Astrocyte (in vitro differentiated cells and primary cell): ENCODE measurements around the gene HOXA4. TPM values are rescaled to one million over a fixed set of nuclear protein-coding genes. Genes with fewer than 3 reads are reported as not detected.

Experiments
- DNase-seq: peaks from one replicate; pipeline ENCODE4 v3.0.0-alpha.2; 2010; ENCODE audit warnings: low read depth
- FAIRE-seq: peaks from 2 replicates; lab custom pipeline; 2011; peaks lifted over from hg19 to GRCh38; lab: Jason Lieb, UNC
- H2AFZ ChIP-seq: 2 replicates; pipeline ENCODE4 v1.6.0; 2012; ENCODE audit warnings: low read depth, low read length, inconsistent platforms
- H3K27ac ChIP-seq: 2 replicates; pipeline ENCODE4 v1.5.1; 2011; ENCODE audit warnings: low read depth, low read length, inconsistent platforms
- H3K27me3 ChIP-seq: 2 replicates; pipeline ENCODE4 v1.6.0; 2011; ENCODE audit warnings: low read length, inconsistent platforms; ENCODE audit not compliant: insufficient read depth
- H3K36me3 ChIP-seq: 2 replicates; pipeline ENCODE4 v1.5.1; 2011; ENCODE audit warnings: low read length, inconsistent platforms; ENCODE audit not compliant: insufficient read depth
- H3K4me1 ChIP-seq: 2 replicates; pipeline ENCODE4 v1.5.1; 2011; ENCODE audit warnings: low read length, inconsistent platforms; ENCODE audit not compliant: insufficient read depth
- H3K4me2 ChIP-seq: 2 replicates; pipeline ENCODE4 v1.6.0; 2012; ENCODE audit warnings: low read length, inconsistent platforms
- H3K4me3 ChIP-seq: 2 replicates; pipeline ENCODE4 v1.5.1; 2011; ENCODE audit warnings: low read depth, mild to moderate bottlenecking, low read length, inconsistent platforms; ENCODE audit not compliant: insufficient read depth
- H3K79me2 ChIP-seq: 2 replicates; pipeline ENCODE4 v1.6.0; 2012; ENCODE audit warnings: mild to moderate bottlenecking, low read length, inconsistent platforms; ENCODE audit not compliant: insufficient read depth
- H3K9ac ChIP-seq: 2 replicates; pipeline ENCODE4 v1.6.0; 2012; ENCODE audit warnings: mild to moderate bottlenecking, low read length, inconsistent platforms
- H3K9me3 ChIP-seq: 2 replicates; pipeline ENCODE4 v1.5.1; 2012; ENCODE audit warnings: low read depth, mild to moderate bottlenecking, low read length, inconsistent platforms; ENCODE audit not compliant: insufficient read depth
- H4K20me1 ChIP-seq: 2 replicates; pipeline ENCODE4 v1.6.0; 2012; ENCODE audit warnings: low read length, inconsistent platforms; ENCODE audit not compliant: insufficient read depth
- H3K27ac Mint-ChIP-seq: one replicate; pipeline ENCODE4 v1.8.0; 2021; ENCODE audit warnings: mild to moderate bottlenecking, mixed read lengths; ENCODE audit not compliant: unreplicated experiment
- H3K27me3 Mint-ChIP-seq: one replicate; pipeline ENCODE4 v1.8.0; 2021; ENCODE audit warnings: low read depth, mixed read lengths; ENCODE audit not compliant: unreplicated experiment
- H3K36me3 Mint-ChIP-seq: one replicate; pipeline ENCODE4 v1.8.0; 2021; ENCODE audit warnings: low read depth, mixed read lengths; ENCODE audit not compliant: unreplicated experiment
- H3K4me1 Mint-ChIP-seq: one replicate; pipeline ENCODE4 v1.8.0; 2021; ENCODE audit warnings: low read depth, mixed read lengths; ENCODE audit not compliant: unreplicated experiment
- H3K4me3 Mint-ChIP-seq: one replicate; pipeline ENCODE4 v1.8.0; 2021; ENCODE audit warnings: mild to moderate bottlenecking, moderate library complexity, mixed read lengths; ENCODE audit not compliant: unreplicated experiment
- H3K9me3 Mint-ChIP-seq: one replicate; pipeline ENCODE4 v1.8.0; 2021; ENCODE audit warnings: mild to moderate bottlenecking, mixed read lengths; ENCODE audit not compliant: unreplicated experiment
- EZH2 ChIP-seq: IDR thresholded peaks from 2 replicates; pipeline ENCODE4 v1.6.1; 2012; ENCODE audit warnings: mild to moderate bottlenecking, low read length, inconsistent platforms; ENCODE audit not compliant: insufficient read depth
- total RNA-seq: library from RNA; stranded (reverse); gene quantifications from 2 replicates; pipeline ENCODE4 v1.2.1, GENCODE V29; 2021
- TF ChIP-seq, protein P1 (sequence below): IDR thresholded peaks from 2 replicates; pipeline ENCODE4 v1.5.1; 2011; ENCODE audit warnings: low read depth, mild to moderate bottlenecking, inconsistent platforms, low read length, moderate library complexity; ENCODE audit not compliant: insufficient read depth

Gene HOXA4
- total RNA-seq, 1 donor from 2014 or later: not detected

DNA sequence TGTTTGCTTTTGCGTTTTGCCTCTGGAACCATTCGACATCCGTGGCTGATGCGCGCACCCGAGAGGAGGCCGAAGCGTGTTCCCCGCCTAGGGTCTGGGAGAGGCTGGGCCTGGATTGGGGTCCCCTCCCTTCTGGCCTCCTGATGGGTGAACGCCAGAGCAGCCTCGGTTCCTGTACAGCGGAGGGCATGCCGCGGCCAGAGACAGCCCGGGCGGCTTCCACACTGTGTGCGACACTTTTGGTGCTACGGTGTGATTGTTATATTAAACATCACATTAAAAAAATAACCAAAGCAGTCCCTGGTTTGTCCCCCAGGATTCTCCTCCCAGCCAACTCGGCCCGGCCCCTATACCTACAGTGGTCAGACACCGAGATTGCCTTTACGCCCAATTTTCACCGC, 29.6 kb upstream of the HOXA4 start:
- Mint-ChIP-seq H3K27me3 (peaks cover 79% of the 10 kb centered on the region), H3K36me3 (no peaks in the 10 kb centered on the region), H3K4me3 (no peak overlapping the region), H3K27ac (no peak overlapping the region), H3K4me1 (no peaks in the 10 kb centered on the region), H3K9me3 (peaks cover 31% of the 10 kb centered on the region)
- FAIRE-seq (no peak), DNase-seq (no peak)
- no peaks in the 10 kb centered on the region for H4K20me1 ChIP-seq
- H3K4me3 ChIP-seq: no peak overlapping the region
- peaks cover 7% of the 10 kb centered on the region for H3K9me3 ChIP-seq
- H3K27me3 ChIP-seq: peaks cover 92% of the 10 kb centered on the region
- H3K79me2 ChIP-seq: no peaks in the 10 kb centered on the region
- peak overlapping the region; percentile 86 for H3K4me2 ChIP-seq
- no peaks in the 10 kb centered on the region for H3K4me1 ChIP-seq
- no peak overlapping the region for H3K9ac ChIP-seq
- peak overlapping the region; percentile 82 for H2AFZ ChIP-seq
- peak; percentile 21 for TF ChIP-seq EZH2
- TF ChIP-seq, protein P1, sequence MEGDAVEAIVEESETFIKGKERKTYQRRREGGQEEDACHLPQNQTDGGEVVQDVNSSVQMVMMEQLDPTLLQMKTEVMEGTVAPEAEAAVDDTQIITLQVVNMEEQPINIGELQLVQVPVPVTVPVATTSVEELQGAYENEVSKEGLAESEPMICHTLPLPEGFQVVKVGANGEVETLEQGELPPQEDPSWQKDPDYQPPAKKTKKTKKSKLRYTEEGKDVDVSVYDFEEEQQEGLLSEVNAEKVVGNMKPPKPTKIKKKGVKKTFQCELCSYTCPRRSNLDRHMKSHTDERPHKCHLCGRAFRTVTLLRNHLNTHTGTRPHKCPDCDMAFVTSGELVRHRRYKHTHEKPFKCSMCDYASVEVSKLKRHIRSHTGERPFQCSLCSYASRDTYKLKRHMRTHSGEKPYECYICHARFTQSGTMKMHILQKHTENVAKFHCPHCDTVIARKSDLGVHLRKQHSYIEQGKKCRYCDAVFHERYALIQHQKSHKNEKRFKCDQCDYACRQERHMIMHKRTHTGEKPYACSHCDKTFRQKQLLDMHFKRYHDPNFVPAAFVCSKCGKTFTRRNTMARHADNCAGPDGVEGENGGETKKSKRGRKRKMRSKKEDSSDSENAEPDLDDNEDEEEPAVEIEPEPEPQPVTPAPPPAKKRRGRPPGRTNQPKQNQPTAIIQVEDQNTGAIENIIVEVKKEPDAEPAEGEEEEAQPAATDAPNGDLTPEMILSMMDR: no peak
- H3K27ac ChIP-seq: no peak overlapping the region
- no peaks in the 10 kb centered on the region for H3K36me3 ChIP-seq

DNA sequence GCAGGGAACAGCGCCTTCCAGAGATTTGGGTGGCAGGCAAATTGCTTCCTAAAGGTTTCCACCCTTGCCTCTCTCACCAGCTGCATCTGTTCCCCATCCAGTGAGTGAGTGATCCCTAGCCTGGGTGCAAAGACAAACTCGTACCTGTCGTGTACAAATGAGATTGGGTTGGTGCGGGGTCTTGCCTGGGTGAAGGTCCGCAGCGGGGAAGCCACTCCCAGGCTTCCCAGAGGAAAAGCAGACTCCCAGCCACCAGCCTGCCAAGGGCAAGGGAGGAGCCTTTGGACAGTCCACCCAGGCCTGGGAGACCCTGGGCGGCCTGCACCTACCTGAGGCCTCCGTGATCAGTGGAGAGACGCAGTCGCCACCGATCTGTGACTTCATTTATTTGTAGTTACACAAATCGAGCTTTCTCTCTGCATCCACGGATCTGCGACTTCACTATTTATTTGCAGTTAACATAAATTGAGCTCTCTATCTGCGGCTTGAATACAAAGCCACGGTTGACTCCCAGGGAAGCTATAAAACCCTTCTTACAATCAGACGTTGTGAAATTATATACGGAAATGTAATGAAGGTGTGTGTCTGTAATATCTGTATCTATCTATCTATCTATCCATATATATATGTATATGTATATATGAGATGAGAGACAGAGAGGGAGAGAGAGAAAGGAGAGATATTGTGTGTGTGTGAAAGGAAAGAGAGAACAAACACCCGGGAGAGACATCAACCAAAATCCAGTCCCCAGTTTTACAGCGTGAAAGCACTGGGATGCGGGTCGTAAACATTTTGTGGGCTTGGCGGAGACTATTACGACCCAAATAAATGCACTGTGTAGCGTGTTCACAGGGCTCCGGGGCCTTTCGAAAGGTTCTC, 28.9 kb upstream of the HOXA4 start:
- Histone ChIP-seq H3K9ac (no peak overlapping the region), H4K20me1 (no peaks in the 10 kb centered on the region), H3K4me3 (no peak overlapping the region), H3K27me3 (peaks cover 92% of the 10 kb centered on the region), H3K79me2 (no peaks in the 10 kb centered on the region), H3K27ac (no peak overlapping the region), H3K9me3 (peaks cover 8% of the 10 kb centered on the region), H3K4me1 (peaks cover 3% of the 10 kb centered on the region), H3K36me3 (no peaks in the 10 kb centered on the region), H3K4me2 (no peak overlapping the region), H2AFZ (no peak overlapping the region)
- H3K27me3 Mint-ChIP-seq: peaks cover 82% of the 10 kb centered on the region
- H3K4me3 Mint-ChIP-seq: peak overlapping the region; percentile 30
- FAIRE-seq: no peak
- H3K4me1 Mint-ChIP-seq: no peaks in the 10 kb centered on the region
- TF ChIP-seq, protein P1: no peak
- no peak for TF ChIP-seq EZH2
- H3K27ac Mint-ChIP-seq: no peak overlapping the region
- DNase-seq: no peak
- H3K36me3 Mint-ChIP-seq: no peaks in the 10 kb centered on the region
- H3K9me3 Mint-ChIP-seq: peaks cover 32% of the 10 kb centered on the region
